ENCODE results near the gene NAV1.

GRCh38 chr1:201509601-201510374 lies 29.1 kb upstream of the NAV1 start:
- TF ChIP-seq POLR2A (IDR thresholded peaks at IDR 0.05; ENCODE audit: low read length) (no peak), GATA1 (IDR thresholded peaks at IDR 0.05; ENCODE audit: low read depth, low read length) (no peak)
